Stimulated activated CD4-positive, alpha-beta T cell treated with anti-CD3 and anti-CD28 coated beads, Interleukin-12 subunit alpha, Interleukin-12 subunit beta, amount 100 ng/mL, for 48 hours (primary cell): ENCODE measurements around the gene EXOG.
A peak's percentile ranks its signal among the peaks of the same experiment; 100 is the strongest.

ENCODE experiments used
- DNase-seq, 3 donors: peaks; one replicate each; pipeline ENCODE4 v3.0.0-alpha.2; 2020; ENCODE audit warnings: low read depth in 2 of 3, low spot score in 1 of 3

EXOG gene

GRCh38 chr3:38473229-38473628 lies 22.9 kb upstream of the EXOG start:
- no peak for DNase-seq

- no peak for DNase-seq
Observed at GRCh38 chr3:38474928-38475605, 21.1 kb upstream of the EXOG start.

GRCh38 chr3:38475716-38476115 lies 20.4 kb upstream of the EXOG start:
- no peak for DNase-seq

GRCh38 chr3:38476157-38476756 lies 19.9 kb upstream of the EXOG start:
- no peak for DNase-seq

- no peak for DNase-seq
Observed at GRCh38 chr3:38477057-38477820, 18.9 kb upstream of the EXOG start.

GRCh38 chr3:38477839-38478450 lies 18.2 kb upstream of the EXOG start:
- DNase-seq, result no peak

- DNase-seq, result no peak
Observed at GRCh38 chr3:38478901-38479300, 17.2 kb upstream of the EXOG start.

- peak in 2 of 3 donors; percentile 9 to 28 for DNase-seq
Observed at GRCh38 chr3:38479431-38480092, 16.6 kb upstream of the EXOG start.

- DNase-seq, result no peak
Observed at GRCh38 chr3:38480093-38480445, 16.1 kb upstream of the EXOG start.

GRCh38 chr3:38480930-38481329 lies 15.2 kb upstream of the EXOG start:
- no peak for DNase-seq

GRCh38 chr3:38482951-38483350 lies 13.2 kb upstream of the EXOG start:
- DNase-seq, result no peak

GRCh38 chr3:38487323-38487722 lies 8.8 kb upstream of the EXOG start:
- DNase-seq, result no peak

- DNase-seq, result no peak
Observed at GRCh38 chr3:38488949-38489348, 7.2 kb upstream of the EXOG start.

GRCh38 chr3:38489766-38490165 lies 6.4 kb upstream of the EXOG start:
- no peak for DNase-seq

GRCh38 chr3:38490281-38491030 lies 5.7 kb upstream of the EXOG start:
- no peak for DNase-seq

GRCh38 chr3:38491215-38491614 lies 4.9 kb upstream of the EXOG start:
- DNase-seq, result no peak

- DNase-seq, result no peak
Observed at GRCh38 chr3:38493031-38493430, 3.1 kb upstream of the EXOG start.

GRCh38 chr3:38497031-38497430 lies 891 bp downstream of the EXOG start:
- no peak for DNase-seq

- no peak for DNase-seq
Observed at GRCh38 chr3:38500688-38501417, 4.7 kb downstream of the EXOG start.

- DNase-seq, result no peak
Observed at GRCh38 chr3:38507120-38507519, 11.0 kb downstream of the EXOG start.
